Heart left ventricle (tissue), 16 donors: ENCODE measurements around the gene C17orf100. TPM values are rescaled to one million over a fixed set of nuclear protein-coding genes. Genes with fewer than 3 reads are reported as not detected.
"Not testable (repeated sequence)": the region's sequence is repeated elsewhere in the genome, so short reads cannot be mapped to it uniquely, and the experiment has no call there.

Source experiments
- ATAC-seq, 4 donors: fragments of 200-7000 bp; cut with Tn5 transposase; one replicate each; pipeline ENCODE4 v1.9.1; 2020 to 2022; ENCODE audit warnings: moderate library complexity in 4 of 4, mild to moderate bottlenecking in 3 of 4, moderate number of reproducible peaks in 1 of 4
- DNase-seq, 5 donors: peaks; one replicate each; pipeline ENCODE4 v3.0.0-alpha.2; 2020
- H3K27ac ChIP-seq, 12 donors: fragments of 200-600 bp; sonication (generic) in 4 of 12; one replicate each; pipeline versions ENCODE4 v1.5.0 to v1.8.0; 2016 to 2022; ENCODE audit warnings: mild to moderate bottlenecking in 2 of 12
- H3K27me3 ChIP-seq, 9 donors: fragments of 200-600 bp; sonication (generic) in 2 of 9; one replicate each; pipeline versions ENCODE4 v1.5.1 to v1.8.0; 2016 to 2022; ENCODE audit warnings: mild to moderate bottlenecking in 3 of 9
- H3K36me3 ChIP-seq, 9 donors: fragments of 200-600 bp; sonication (generic) in 2 of 9; one replicate each; pipeline versions ENCODE4 v1.5.0 to v1.8.0; 2018 to 2022; ENCODE audit warnings: mild to moderate bottlenecking in 2 of 9
- H3K4me1 ChIP-seq, 12 donors: fragments of 200-600 bp; sonication (generic) in 4 of 12; one replicate each; pipeline versions ENCODE4 v1.5.0 to v1.8.0; 2016 to 2022; ENCODE audit warnings: mild to moderate bottlenecking in 3 of 12
- H3K4me3 ChIP-seq, 12 donors: fragments of 200-600 bp; sonication (generic) in 4 of 12; one replicate each; pipeline versions ENCODE4 v1.5.0 to v1.8.0; 2017 to 2022; ENCODE audit warnings: mild to moderate bottlenecking in 9 of 12, moderate library complexity in 4 of 12
- H3K9me3 ChIP-seq, 12 donors: fragments of 200-600 bp; sonication (generic) in 4 of 12; one replicate each; pipeline versions ENCODE4 v1.5.0 to v1.8.0; 2016 to 2022; ENCODE audit warnings: mild to moderate bottlenecking in 1 of 12
- POLR2A ChIP-seq, 2 donors: fragments of 450-650 bp; IDR thresholded peaks; one replicate each; pipeline ENCODE4 v1.6.1; 2017; ENCODE audit warnings: antibody characterized with exemption in 2 of 2, mild to moderate bottlenecking in 2 of 2, moderate library complexity in 2 of 2
- WGBS, 4 donors: extraction: QIAGEN DNeasy Blood & Tissue Kit in 2 of 4; methylation state at CpG; one replicate each; pipeline versions ENCODE4 v1.1.5 to v1.1.7; 2013 to 2018; 5-methylcytosine and 5-hydroxymethylcytosine counted together
- intact Hi-C, 10 donors: fragments of 100-400 bp; cut with DNase I; formaldehyde crosslinking; loops; one replicate each; pipeline versions ENCODE4 v1.11.1 to v1.14.2; 2022
- polyA plus RNA-seq, 2 donors: library from polyadenylated mRNA; stranded (reverse); fragments of 200-250 nt; gene quantifications; one replicate each; pipeline ENCODE4 v1.2.3, GENCODE V29; 2013
- total RNA-seq, 9 donors: library from RNA; depleted of rRNA in 2 of 9; stranded (reverse); fragments of >200 nt in 2 of 9; fragmentation: NEBNext Ultra II Directional in 3 of 9; extraction: Animal tissue kit (Norgen Biotek cat#: 25700) in 3 of 9; gene quantifications; one replicate each; pipeline versions ENCODE4 v1.1.0 to v1.2.4, GENCODE V29; 2016 to 2023
- TF ChIP-seq, protein P1 (sequence below), 12 donors: fragments of 200-600 bp; sonication (generic) in 4 of 12; IDR thresholded peaks; one replicate each; pipeline versions ENCODE4 v1.5.0 to v1.8.0; 2018 to 2022; ENCODE audit warnings: antibody characterized with exemption in 12 of 12, mild to moderate bottlenecking in 5 of 12
- donor health status: ischemic (EF 13 %, LVEDD 7.1; RV severe dilation, severe dysfunction).
- donor health status: healthy with polysubstance abuse.
- donor health status: DM: no; HTN: yes; CAD: no.
- donor health status: DM: no; HTN: no; CAD: no.
- donor health status: ischemic (EF 25% LVEDD 6.9; RV normal size, moderate dysfunction).
- donor health status: ischemic (EF 25% LVEDD 5.7; RV mildly dilated, moderate dysfunction).
- donor health status: healthy.
- donor health status: DM: yes; HTN: yes; CAD: no.
- donor health status: ischemic (EF 35%, LVEDD 5.7; RV mildly dilated, moderate dysfunction).
- donor health status: nonischemic (EF 11% LVEDD 7.7; RV severe dilation, severe dysfunction).
- donor health status: DM: yes; HTN: yes; CAD: no.
- donor health status: PGD.
- donor health status: ischemic (EF 29% LVEDD 5.4; RV normal size, mild dysfunction).
- donor health status: nonischemic (EF 23%, LVEDD 6.1; RV moderate dilation, normal function).

C17orf100 gene
- total and polyA plus RNA-seq, 11 donors = 0.30 to 0.86 (median 0.59) TPM

- DNase-seq (no peak), ATAC-seq (no peak)
- H3K36me3 ChIP-seq = no peaks in the 10 kb centered on the region
- H3K4me3 ChIP-seq = no peak overlapping the region
- peaks cover 0 to 39% (median 22%) of the 10 kb centered on the region in 9 donors for H3K27me3 ChIP-seq
- intact Hi-C loops = loop anchor here in 9 of 10 donors (10.0 kb wide), 6 partner anchors 95 to 345 kb away; partner anchors contain the start of gene XAF1 (in 2 of the 9)
- no peaks in the 10 kb centered on the region for H3K9me3 ChIP-seq
- H3K27ac ChIP-seq = no peak overlapping the region
- peaks cover 0 to 7% (median 0%) of the 10 kb centered on the region in 12 donors for H3K4me1 ChIP-seq
- 59 to 63% (median 61%) methylated on average over 9 of the region's 9 CpGs for WGBS, 4 donors
- TF ChIP-seq POLR2A (IDR thresholded peaks at IDR 0.05) = no peak
- TF ChIP-seq, protein P1, sequence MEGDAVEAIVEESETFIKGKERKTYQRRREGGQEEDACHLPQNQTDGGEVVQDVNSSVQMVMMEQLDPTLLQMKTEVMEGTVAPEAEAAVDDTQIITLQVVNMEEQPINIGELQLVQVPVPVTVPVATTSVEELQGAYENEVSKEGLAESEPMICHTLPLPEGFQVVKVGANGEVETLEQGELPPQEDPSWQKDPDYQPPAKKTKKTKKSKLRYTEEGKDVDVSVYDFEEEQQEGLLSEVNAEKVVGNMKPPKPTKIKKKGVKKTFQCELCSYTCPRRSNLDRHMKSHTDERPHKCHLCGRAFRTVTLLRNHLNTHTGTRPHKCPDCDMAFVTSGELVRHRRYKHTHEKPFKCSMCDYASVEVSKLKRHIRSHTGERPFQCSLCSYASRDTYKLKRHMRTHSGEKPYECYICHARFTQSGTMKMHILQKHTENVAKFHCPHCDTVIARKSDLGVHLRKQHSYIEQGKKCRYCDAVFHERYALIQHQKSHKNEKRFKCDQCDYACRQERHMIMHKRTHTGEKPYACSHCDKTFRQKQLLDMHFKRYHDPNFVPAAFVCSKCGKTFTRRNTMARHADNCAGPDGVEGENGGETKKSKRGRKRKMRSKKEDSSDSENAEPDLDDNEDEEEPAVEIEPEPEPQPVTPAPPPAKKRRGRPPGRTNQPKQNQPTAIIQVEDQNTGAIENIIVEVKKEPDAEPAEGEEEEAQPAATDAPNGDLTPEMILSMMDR (IDR thresholded peaks at IDR 0.05) = no peak
Observed at GRCh38 chr17:6660101-6660500, 8.5 kb downstream of the C17orf100 start.

- TF ChIP-seq, protein P1 (IDR thresholded peaks at IDR 0.05) = no peak
- TF ChIP-seq POLR2A (IDR thresholded peaks at IDR 0.05) = no peak
- ATAC-seq = peak in 2 of 4 donors; percentile 39 to 51
- no peaks in the 10 kb centered on the region for H3K36me3 ChIP-seq
- peaks cover 0 to 34% (median 19%) of the 10 kb centered on the region in 9 donors for H3K27me3 ChIP-seq
- WGBS, 4 donors = 30 to 47% (median 34%) methylated on average over 11 of the region's 11 CpGs
- H3K4me3 ChIP-seq = no peak overlapping the region
- intact Hi-C loops = loop anchor here in 9 of 10 donors (10.0 kb wide), 6 partner anchors 94 to 344 kb away; partner anchors contain the start of gene XAF1 (in 2 of the 9)
- DNase-seq = no peak
- no peaks in the 10 kb centered on the region for H3K9me3 ChIP-seq
- peaks cover 0 to 2% (median 0%) of the 10 kb centered on the region in 12 donors for H3K4me1 ChIP-seq
- no peak overlapping the region for H3K27ac ChIP-seq
Observed at GRCh38 chr17:6660805-6661463, 9.4 kb downstream of the C17orf100 start.

DNA sequence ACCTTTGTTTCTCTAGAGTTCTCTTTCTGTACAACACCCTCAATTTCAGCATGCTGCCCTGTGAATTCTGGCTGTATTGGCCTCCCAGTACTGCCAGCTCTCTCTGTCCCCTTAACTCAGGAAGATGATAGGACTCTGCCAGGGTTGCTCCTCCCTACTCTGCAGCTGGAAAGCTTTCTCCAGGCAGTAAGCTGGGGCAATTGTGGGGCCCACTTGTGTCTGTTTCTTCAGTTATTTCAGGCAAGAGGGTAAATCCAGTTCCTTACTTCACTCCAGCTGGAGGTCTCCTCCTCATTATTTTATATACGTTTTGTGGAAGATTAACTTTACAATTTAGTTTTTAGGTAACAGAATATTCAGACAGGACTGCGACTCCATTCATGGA is 9.9 kb downstream of the C17orf100 start:
- Histone ChIP-seq H3K36me3 (no peaks in the 10 kb centered on the region), H3K4me3 (no peak overlapping the region), H3K4me1 (peaks cover 0 to 6% (median 0%) of the 10 kb centered on the region in 12 donors), H3K9me3 (no peaks in the 10 kb centered on the region), H3K27ac (no peak overlapping the region), H3K27me3 (peaks cover 0 to 32% (median 19%) of the 10 kb centered on the region in 9 donors)
- no peak for TF ChIP-seq POLR2A (IDR thresholded peaks at IDR 0.05)
- TF ChIP-seq, protein P1 (IDR thresholded peaks at IDR 0.05) = no peak
- intact Hi-C loops = loop anchor here in 9 of 10 donors (10.0 kb wide), 6 partner anchors 93 to 343 kb away; partner anchors contain the start of gene XAF1 (in 2 of the 9)
- DNase-seq (no peak), ATAC-seq (no peak)
- 74 to 89% (median 82%) methylated on average over 2 of the region's 2 CpGs for WGBS, 4 donors

GRCh38 chr17:6663200-6663599 is 11.6 kb downstream of the C17orf100 start:
- H3K9me3 ChIP-seq, H3K27ac ChIP-seq, H3K4me1 ChIP-seq, H3K4me3 ChIP-seq, DNase-seq, H3K36me3 ChIP-seq, ATAC-seq: not testable (repeated sequence)
- peaks cover 0 to 19% (median 13%) of the 10 kb centered on the region in 9 donors for H3K27me3 ChIP-seq
- WGBS, 4 donors = 91 to 95% (median 93%) methylated on average over 14 of the region's 14 CpGs
- intact Hi-C loops = loop anchor here in 9 of 10 donors (10.0 kb wide), 6 partner anchors 92 to 342 kb away; partner anchors contain the start of gene XAF1 (in 2 of the 9)
